ENCODE data around the gene SLC8A2.

Gene SLC8A2

GRCh38 chr19:47497821-47498520, 26.3 kb upstream of the SLC8A2 start:
- DNase-seq (ENCODE audit: low read depth) = no peak
- in situ Hi-C loops (cut with HindIII; ENCODE audit: low sequenced_read_pairs) = no loop called here
- H3K4me3 ChIP-seq (ENCODE audit: low read depth, low read length) = no peak overlapping the region
- no peak for TF ChIP-seq CTCF (IDR thresholded peaks at IDR 0.05; ENCODE audit: low read depth, low read length, missing control alignments)

- TF ChIP-seq CTCF (IDR thresholded peaks at IDR 0.05; ENCODE audit: low read depth, low read length, missing control alignments) = no peak
- in situ Hi-C loops (cut with HindIII; ENCODE audit: low sequenced_read_pairs) = no loop called here
- H3K4me3 ChIP-seq (ENCODE audit: low read depth, low read length) = no peak overlapping the region
- no peak for DNase-seq (ENCODE audit: low read depth)
These were observed 25.5 kb upstream of the SLC8A2 start for GRCh38 chr19:47497050-47497766.

GRCh38 chr19:47495478-47496372, 24.0 kb upstream of the SLC8A2 start:
- H3K4me3 ChIP-seq (ENCODE audit: low read depth, low read length) = no peak overlapping the region
- DNase-seq (ENCODE audit: low read depth) = no peak
- TF ChIP-seq CTCF (IDR thresholded peaks at IDR 0.05; ENCODE audit: low read depth, low read length, missing control alignments) = no peak
- in situ Hi-C loops (cut with HindIII; ENCODE audit: low sequenced_read_pairs) = no loop called here

- in situ Hi-C loops (cut with HindIII; ENCODE audit: low sequenced_read_pairs) = loop anchor here (5.0 kb wide), 1 partner anchor 118 kb away; no protein-coding TSS in a partner anchor
- TF ChIP-seq CTCF (IDR thresholded peaks at IDR 0.05; ENCODE audit: low read depth, low read length, missing control alignments) = no peak
- no peak for DNase-seq (ENCODE audit: low read depth)
- H3K4me3 ChIP-seq (ENCODE audit: low read depth, low read length) = no peak overlapping the region
These were observed 23.0 kb upstream of the SLC8A2 start for GRCh38 chr19:47494729-47495128.

- in situ Hi-C loops (cut with HindIII; ENCODE audit: low sequenced_read_pairs) = loop anchor here (5.0 kb wide), 1 partner anchor 118 kb away; no protein-coding TSS in a partner anchor
- H3K4me3 ChIP-seq (ENCODE audit: low read depth, low read length) = no peak overlapping the region
- no peak for TF ChIP-seq CTCF (IDR thresholded peaks at IDR 0.05; ENCODE audit: low read depth, low read length, missing control alignments)
These were observed 22.5 kb upstream of the SLC8A2 start for GRCh38 chr19:47494211-47494547.

More at GRCh38 chr19:47494211-47494547, 22.5 kb upstream of the SLC8A2 start:
- DNase-seq (ENCODE audit: low read depth) = no peak
